Measurements from ENCODE around the gene LRIT2.

GRCh38 chr10:84270708-84271107 lies 45.4 kb upstream of the LRIT2 start:
- TF ChIP-seq, protein P1, sequence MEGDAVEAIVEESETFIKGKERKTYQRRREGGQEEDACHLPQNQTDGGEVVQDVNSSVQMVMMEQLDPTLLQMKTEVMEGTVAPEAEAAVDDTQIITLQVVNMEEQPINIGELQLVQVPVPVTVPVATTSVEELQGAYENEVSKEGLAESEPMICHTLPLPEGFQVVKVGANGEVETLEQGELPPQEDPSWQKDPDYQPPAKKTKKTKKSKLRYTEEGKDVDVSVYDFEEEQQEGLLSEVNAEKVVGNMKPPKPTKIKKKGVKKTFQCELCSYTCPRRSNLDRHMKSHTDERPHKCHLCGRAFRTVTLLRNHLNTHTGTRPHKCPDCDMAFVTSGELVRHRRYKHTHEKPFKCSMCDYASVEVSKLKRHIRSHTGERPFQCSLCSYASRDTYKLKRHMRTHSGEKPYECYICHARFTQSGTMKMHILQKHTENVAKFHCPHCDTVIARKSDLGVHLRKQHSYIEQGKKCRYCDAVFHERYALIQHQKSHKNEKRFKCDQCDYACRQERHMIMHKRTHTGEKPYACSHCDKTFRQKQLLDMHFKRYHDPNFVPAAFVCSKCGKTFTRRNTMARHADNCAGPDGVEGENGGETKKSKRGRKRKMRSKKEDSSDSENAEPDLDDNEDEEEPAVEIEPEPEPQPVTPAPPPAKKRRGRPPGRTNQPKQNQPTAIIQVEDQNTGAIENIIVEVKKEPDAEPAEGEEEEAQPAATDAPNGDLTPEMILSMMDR (IDR thresholded peaks at IDR 0.05; ENCODE audit: low read depth, low read length, poor library complexity, severe bottlenecking) = no peak
- no peak for TF ChIP-seq EZH2phosphoT487 (IDR thresholded peaks at IDR 0.05; ENCODE audit: borderline replicate concordance, low read length)

All from DOHH2 (cell line).